A673 (cell line): Measurements from ENCODE around the gene PIK3AP1. TPM values are rescaled to one million over a fixed set of nuclear protein-coding genes. Genes with fewer than 3 reads are reported as not detected.
"Not testable (repeated sequence)": the region's sequence is repeated elsewhere in the genome, so short reads cannot be mapped to it uniquely, and the experiment has no call there.

Experiments
- BruUV-seq: library from RNA; stranded (reverse); fragments of 400-500 nt; replicated peaks from 2 replicates; lab custom pipeline; 2021; lab: Mats Ljungman, UMichigan
- CTCF ChIA-PET: fragments of 300-600 bp; sonication (Branson Sonifier 250); formaldehyde crosslinking; loops from one replicate; lab custom pipeline; 2022; ENCODE audit warnings: antibody characterized with exemption; lab: Charles Lee
- POLR2A ChIA-PET: fragments of 300-600 bp; sonication (Branson Sonifier 250); formaldehyde crosslinking; loops from one replicate; lab custom pipeline; 2022; ENCODE audit warnings: antibody characterized with exemption; ENCODE audit not compliant: low non-redundant PET; lab: Charles Lee
- DNase-seq: peaks from one replicate; pipeline ENCODE4 v3.0.0-alpha.2; 2015; ENCODE audit warnings: low spot score
- H3K27ac ChIP-seq: fragments of 200-600 bp; sonication (generic); 2 replicates; pipeline ENCODE4 v1.5.1; 2016; ENCODE audit warnings: mixed run types, low read depth, mild to moderate bottlenecking, mixed read lengths, antibody characterized with exemption, low read length; ENCODE audit not compliant: poor library complexity, severe bottlenecking
- H3K27me3 ChIP-seq: fragments of 200-600 bp; sonication (generic); replicated peaks from 2 replicates; pipeline ENCODE4 v1.6.1; 2017; ENCODE audit warnings: mixed run types, low read depth, mild to moderate bottlenecking, mixed read lengths, antibody characterized with exemption, low read length; ENCODE audit not compliant: insufficient read depth, poor library complexity
- H3K36me3 ChIP-seq: fragments of 200-600 bp; sonication (generic); 2 replicates; pipeline ENCODE4 v1.6.1; 2016; ENCODE audit warnings: mixed run types, mild to moderate bottlenecking, mixed read lengths, antibody characterized with exemption, low read length; ENCODE audit not compliant: insufficient read depth, poor library complexity, severe bottlenecking
- H3K4me1 ChIP-seq: fragments of 200-600 bp; sonication (generic); 2 replicates; pipeline ENCODE4 v1.6.1; 2017; ENCODE audit warnings: mixed run types, mild to moderate bottlenecking, mixed read lengths, antibody characterized with exemption, low read length; ENCODE audit not compliant: insufficient read depth, poor library complexity, severe bottlenecking
- H3K4me3 ChIP-seq: fragments of 200-600 bp; sonication (generic); 2 replicates; pipeline ENCODE4 v1.5.1; 2016; ENCODE audit warnings: low read depth, mixed run types, mild to moderate bottlenecking, mixed read lengths, low read length; ENCODE audit not compliant: poor library complexity, severe bottlenecking
- H3K9me3 ChIP-seq: fragments of 200-600 bp; sonication (generic); 2 replicates; pipeline ENCODE4 v1.6.1; 2016; ENCODE audit warnings: mixed run types, low read depth, mild to moderate bottlenecking, mixed read lengths, antibody characterized with exemption, low read length; ENCODE audit not compliant: poor library complexity, severe bottlenecking
- CTCF ChIP-seq: fragments of 300-800, 200-600 bp; sonication (generic); conservative IDR thresholded peaks from 2 replicates; pipeline ENCODE4 v1.5.1; 2017; ENCODE audit warnings: low read depth, mild to moderate bottlenecking, antibody characterized with exemption, low read length, moderate library complexity, mixed read lengths
- EZH2 ChIP-seq: fragments of 200-600 bp; sonication (generic); IDR thresholded peaks from 2 replicates; pipeline ENCODE4 v1.6.1; 2017; ENCODE audit warnings: borderline replicate concordance, low read depth, mild to moderate bottlenecking, mixed read lengths, antibody characterized with exemption, low read length; ENCODE audit not compliant: poor library complexity, severe bottlenecking
- intact Hi-C: fragments of 100-400 bp; cut with micrococcal nuclease; formaldehyde crosslinking; loops from one replicate; pipeline ENCODE4 v1.10.0; 2022; ENCODE audit not compliant: unreplicated experiment
- total RNA-seq: library from RNA; stranded (reverse); gene quantifications from 2 replicates; pipeline ENCODE4 v1.2.3, GENCODE V29; 2021

Gene PIK3AP1
- total RNA-seq, 1 experiment from 2014 or later: 0.24 TPM

- DNase-seq: no peak
- H3K36me3 ChIP-seq: no peaks in the 10 kb centered on the region
- CTCF ChIA-PET: no interaction called here
Observed at GRCh38 chr10:96700374-96701099, 19.8 kb downstream of the PIK3AP1 start.

GRCh38 chr10:96699613-96700012 lies 20.7 kb downstream of the PIK3AP1 start:
- BruUV-seq: no TSS peak
- Histone ChIP-seq H3K27ac (no peak overlapping the region), H3K4me1 (no peaks in the 10 kb centered on the region), H3K36me3 (no peaks in the 10 kb centered on the region), H3K9me3 (no peaks in the 10 kb centered on the region), H3K27me3 (no peaks in the 10 kb centered on the region), H3K4me3 (no peak overlapping the region)
- ChIA-PET CTCF (no interaction called here), POLR2A (no interaction called here)
- intact Hi-C loops: no loop called here
- TF ChIP-seq CTCF (no peak), EZH2 (no peak)
- DNase-seq: no peak

More at GRCh38 chr10:96700374-96701099, 19.8 kb downstream of the PIK3AP1 start:
- no peaks in the 10 kb centered on the region for H3K9me3 ChIP-seq
- H3K27me3 ChIP-seq: no peaks in the 10 kb centered on the region
- TF ChIP-seq EZH2 (no peak), CTCF (no peak)
- BruUV-seq: no TSS peak
- intact Hi-C loops: no loop called here
- H3K4me1 ChIP-seq: no peaks in the 10 kb centered on the region
- H3K4me3 ChIP-seq: no peak overlapping the region
- no peak overlapping the region for H3K27ac ChIP-seq
- POLR2A ChIA-PET: no interaction called here

GRCh38 chr10:96698305-96698704 lies 22.0 kb downstream of the PIK3AP1 start:
- BruUV-seq, DNase-seq, H3K36me3 ChIP-seq, intact Hi-C loops, CTCF ChIA-PET, POLR2A ChIA-PET, H3K4me3 ChIP-seq, H3K4me1 ChIP-seq, H3K27ac ChIP-seq, H3K27me3 ChIP-seq, H3K9me3 ChIP-seq: not testable (repeated sequence)

GRCh38 chr10:96697438-96697837 lies 22.9 kb downstream of the PIK3AP1 start:
- intact Hi-C loops: no loop called here
- no peak overlapping the region for H3K27ac ChIP-seq
- ChIA-PET CTCF (no interaction called here), POLR2A (no interaction called here)
- no peaks in the 10 kb centered on the region for H3K4me1 ChIP-seq
- H3K4me3 ChIP-seq: no peak overlapping the region
- TF ChIP-seq EZH2: no peak
- H3K9me3 ChIP-seq: no peaks in the 10 kb centered on the region
- no peaks in the 10 kb centered on the region for H3K27me3 ChIP-seq
- H3K36me3 ChIP-seq: no peaks in the 10 kb centered on the region
- no peak for DNase-seq
- BruUV-seq: no TSS peak
